Activated gamma-delta T cell (primary cell): ENCODE measurements around the gene PRKAG2.
"Not testable (repeated sequence)": the region's sequence is repeated elsewhere in the genome, so short reads cannot be mapped to it uniquely, and the experiment has no call there.

Source experiments
- DNase-seq: peaks from one replicate; lab custom pipeline; 2025; lab: John Stamatoyannopoulos, UW

Gene PRKAG2

GRCh38 chr7:151884312-151885201 lies 7.6 kb upstream of the PRKAG2 start:
- DNase-seq: no peak

- no peak for DNase-seq
These were observed 6.9 kb upstream of the PRKAG2 start for GRCh38 chr7:151883857-151884256.

- no peak for DNase-seq
These were observed 5.8 kb upstream of the PRKAG2 start for GRCh38 chr7:151882734-151883133.

GRCh38 chr7:151880688-151881087 lies 3.8 kb upstream of the PRKAG2 start:
- no peak for DNase-seq

- DNase-seq: no peak
These were observed 1.3 kb upstream of the PRKAG2 start for GRCh38 chr7:151877911-151878835.

GRCh38 chr7:151875942-151876898 lies 695 bp downstream of the PRKAG2 start:
- DNase-seq: peak; percentile 50

- DNase-seq: not testable (repeated sequence)
These were observed 2.4 kb downstream of the PRKAG2 start for GRCh38 chr7:151874479-151874878.

- DNase-seq: no peak
These were observed 3.4 kb downstream of the PRKAG2 start for GRCh38 chr7:151873402-151873965.

- no peak for DNase-seq
These were observed 4.1 kb downstream of the PRKAG2 start for GRCh38 chr7:151872531-151873401.

- no peak for DNase-seq
These were observed 5.0 kb downstream of the PRKAG2 start for GRCh38 chr7:151871904-151872303.

GRCh38 chr7:151871189-151871735 lies 5.7 kb downstream of the PRKAG2 start:
- DNase-seq: no peak

- no peak for DNase-seq
These were observed 6.7 kb downstream of the PRKAG2 start for GRCh38 chr7:151869968-151870918.

GRCh38 chr7:151869455-151869854 lies 7.5 kb downstream of the PRKAG2 start:
- DNase-seq: no peak

- DNase-seq: no peak
These were observed 7.8 kb downstream of the PRKAG2 start for GRCh38 chr7:151869109-151869428.

- no peak for DNase-seq
These were observed 8.4 kb downstream of the PRKAG2 start for GRCh38 chr7:151868396-151869108.

GRCh38 chr7:151867912-151868311 lies 9.0 kb downstream of the PRKAG2 start:
- DNase-seq: no peak

GRCh38 chr7:151866761-151867655 lies 9.9 kb downstream of the PRKAG2 start:
- no peak for DNase-seq
